H1 (cell line): Measurements from ENCODE around the gene KLHL30. TPM values are rescaled to one million over a fixed set of nuclear protein-coding genes. Genes with fewer than 3 reads are reported as not detected.

Experiments used
- NANOG ChIP-seq: IDR thresholded peaks from 2 replicates; pipeline ENCODE4 v1.6.1; 2011; ENCODE audit warnings: low read length, low read depth, mild to moderate bottlenecking, inconsistent platforms; ENCODE audit not compliant: insufficient read depth, poor library complexity, severe bottlenecking
- polyA plus RNA-seq, 7 experiments: library from polyadenylated mRNA; depleted of rRNA in 3 of 7; stranded (reverse) in 5 of 7; unstranded in 2 of 7; fragments of >200 nt in 5 of 7; fragments of 200-250 nt in 2 of 7; gene quantifications; 1 replicate in 5 of 7; 2 replicates in 1 of 7; 4 replicates in 1 of 7; pipeline versions ENCODE4 v1.2.1 to v1.2.3, GENCODE V29; 2011 to 2013; ENCODE audit warnings: missing spikeins in 2 of 7, mixed read lengths in 2 of 7
- total RNA-seq: library from RNA; stranded (reverse); fragmentation: NEBNext Ultra II Directional; extraction: Animal tissue kit (Norgen Biotek cat#: 25700); gene quantifications from 2 replicates; pipeline ENCODE4 v1.2.1, GENCODE V29; 2021
- TF ChIP-seq, protein P1 (sequence below): fragments of 300-600 bp; sonication (generic); IDR thresholded peaks from 2 replicates; pipeline ENCODE4 v1.7.1; 2012; ENCODE audit warnings: low read length, moderate library complexity, mild to moderate bottlenecking, inconsistent platforms; ENCODE audit not compliant: insufficient replicate concordance

KLHL30 gene
- total and polyA plus RNA-seq, 2 of the 8 experiments (the other 6 are each of a cell fraction or from before 2014, with no cell fraction given) = not detected

DNA sequence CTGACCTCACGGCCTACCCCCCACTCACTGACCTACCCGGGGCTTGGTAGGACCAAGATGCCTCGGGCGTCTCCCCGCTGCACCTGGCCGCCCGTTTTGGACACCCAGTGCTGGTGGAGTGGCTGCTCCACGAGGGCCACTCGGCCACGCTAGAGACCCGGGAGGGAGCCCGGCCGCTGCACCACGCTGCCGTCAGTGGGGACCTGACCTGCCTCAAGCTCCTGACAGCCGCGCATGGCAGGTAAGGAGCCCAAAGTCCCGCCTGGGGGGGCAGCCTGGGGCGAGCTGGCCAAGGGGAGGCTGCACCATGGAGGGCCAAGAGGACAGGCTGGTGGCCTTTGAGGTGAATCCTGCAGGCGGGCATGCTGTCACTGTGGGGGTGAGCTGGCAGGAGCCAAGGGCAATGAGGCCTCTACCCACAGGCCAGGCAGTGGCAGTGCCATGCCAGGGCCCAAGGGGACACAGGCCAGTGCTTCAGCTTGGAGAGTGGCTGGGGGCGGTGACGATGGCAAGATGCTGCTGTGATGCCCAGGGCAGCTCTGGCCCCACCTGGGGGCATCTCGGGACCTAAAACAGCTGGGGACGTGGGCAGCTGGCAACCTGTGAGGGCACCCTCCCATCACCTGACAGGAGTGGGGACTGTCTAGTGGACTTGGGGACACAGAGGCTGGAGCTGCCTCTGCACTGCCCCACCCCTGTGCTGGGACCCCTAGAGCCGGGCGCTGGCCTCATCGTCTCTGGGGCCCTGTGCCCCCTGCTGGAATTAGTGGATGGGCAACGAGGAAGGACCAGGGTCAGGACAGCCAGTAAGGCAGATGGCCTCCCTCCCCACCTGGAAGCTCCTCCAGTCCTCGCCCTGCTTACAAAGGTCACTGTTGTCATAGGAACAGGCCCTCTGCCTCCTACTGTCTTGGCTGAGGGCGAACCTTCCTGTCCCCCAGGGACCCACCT lies 36.3 kb upstream of the KLHL30 start (continued):
- TF ChIP-seq, protein P1, sequence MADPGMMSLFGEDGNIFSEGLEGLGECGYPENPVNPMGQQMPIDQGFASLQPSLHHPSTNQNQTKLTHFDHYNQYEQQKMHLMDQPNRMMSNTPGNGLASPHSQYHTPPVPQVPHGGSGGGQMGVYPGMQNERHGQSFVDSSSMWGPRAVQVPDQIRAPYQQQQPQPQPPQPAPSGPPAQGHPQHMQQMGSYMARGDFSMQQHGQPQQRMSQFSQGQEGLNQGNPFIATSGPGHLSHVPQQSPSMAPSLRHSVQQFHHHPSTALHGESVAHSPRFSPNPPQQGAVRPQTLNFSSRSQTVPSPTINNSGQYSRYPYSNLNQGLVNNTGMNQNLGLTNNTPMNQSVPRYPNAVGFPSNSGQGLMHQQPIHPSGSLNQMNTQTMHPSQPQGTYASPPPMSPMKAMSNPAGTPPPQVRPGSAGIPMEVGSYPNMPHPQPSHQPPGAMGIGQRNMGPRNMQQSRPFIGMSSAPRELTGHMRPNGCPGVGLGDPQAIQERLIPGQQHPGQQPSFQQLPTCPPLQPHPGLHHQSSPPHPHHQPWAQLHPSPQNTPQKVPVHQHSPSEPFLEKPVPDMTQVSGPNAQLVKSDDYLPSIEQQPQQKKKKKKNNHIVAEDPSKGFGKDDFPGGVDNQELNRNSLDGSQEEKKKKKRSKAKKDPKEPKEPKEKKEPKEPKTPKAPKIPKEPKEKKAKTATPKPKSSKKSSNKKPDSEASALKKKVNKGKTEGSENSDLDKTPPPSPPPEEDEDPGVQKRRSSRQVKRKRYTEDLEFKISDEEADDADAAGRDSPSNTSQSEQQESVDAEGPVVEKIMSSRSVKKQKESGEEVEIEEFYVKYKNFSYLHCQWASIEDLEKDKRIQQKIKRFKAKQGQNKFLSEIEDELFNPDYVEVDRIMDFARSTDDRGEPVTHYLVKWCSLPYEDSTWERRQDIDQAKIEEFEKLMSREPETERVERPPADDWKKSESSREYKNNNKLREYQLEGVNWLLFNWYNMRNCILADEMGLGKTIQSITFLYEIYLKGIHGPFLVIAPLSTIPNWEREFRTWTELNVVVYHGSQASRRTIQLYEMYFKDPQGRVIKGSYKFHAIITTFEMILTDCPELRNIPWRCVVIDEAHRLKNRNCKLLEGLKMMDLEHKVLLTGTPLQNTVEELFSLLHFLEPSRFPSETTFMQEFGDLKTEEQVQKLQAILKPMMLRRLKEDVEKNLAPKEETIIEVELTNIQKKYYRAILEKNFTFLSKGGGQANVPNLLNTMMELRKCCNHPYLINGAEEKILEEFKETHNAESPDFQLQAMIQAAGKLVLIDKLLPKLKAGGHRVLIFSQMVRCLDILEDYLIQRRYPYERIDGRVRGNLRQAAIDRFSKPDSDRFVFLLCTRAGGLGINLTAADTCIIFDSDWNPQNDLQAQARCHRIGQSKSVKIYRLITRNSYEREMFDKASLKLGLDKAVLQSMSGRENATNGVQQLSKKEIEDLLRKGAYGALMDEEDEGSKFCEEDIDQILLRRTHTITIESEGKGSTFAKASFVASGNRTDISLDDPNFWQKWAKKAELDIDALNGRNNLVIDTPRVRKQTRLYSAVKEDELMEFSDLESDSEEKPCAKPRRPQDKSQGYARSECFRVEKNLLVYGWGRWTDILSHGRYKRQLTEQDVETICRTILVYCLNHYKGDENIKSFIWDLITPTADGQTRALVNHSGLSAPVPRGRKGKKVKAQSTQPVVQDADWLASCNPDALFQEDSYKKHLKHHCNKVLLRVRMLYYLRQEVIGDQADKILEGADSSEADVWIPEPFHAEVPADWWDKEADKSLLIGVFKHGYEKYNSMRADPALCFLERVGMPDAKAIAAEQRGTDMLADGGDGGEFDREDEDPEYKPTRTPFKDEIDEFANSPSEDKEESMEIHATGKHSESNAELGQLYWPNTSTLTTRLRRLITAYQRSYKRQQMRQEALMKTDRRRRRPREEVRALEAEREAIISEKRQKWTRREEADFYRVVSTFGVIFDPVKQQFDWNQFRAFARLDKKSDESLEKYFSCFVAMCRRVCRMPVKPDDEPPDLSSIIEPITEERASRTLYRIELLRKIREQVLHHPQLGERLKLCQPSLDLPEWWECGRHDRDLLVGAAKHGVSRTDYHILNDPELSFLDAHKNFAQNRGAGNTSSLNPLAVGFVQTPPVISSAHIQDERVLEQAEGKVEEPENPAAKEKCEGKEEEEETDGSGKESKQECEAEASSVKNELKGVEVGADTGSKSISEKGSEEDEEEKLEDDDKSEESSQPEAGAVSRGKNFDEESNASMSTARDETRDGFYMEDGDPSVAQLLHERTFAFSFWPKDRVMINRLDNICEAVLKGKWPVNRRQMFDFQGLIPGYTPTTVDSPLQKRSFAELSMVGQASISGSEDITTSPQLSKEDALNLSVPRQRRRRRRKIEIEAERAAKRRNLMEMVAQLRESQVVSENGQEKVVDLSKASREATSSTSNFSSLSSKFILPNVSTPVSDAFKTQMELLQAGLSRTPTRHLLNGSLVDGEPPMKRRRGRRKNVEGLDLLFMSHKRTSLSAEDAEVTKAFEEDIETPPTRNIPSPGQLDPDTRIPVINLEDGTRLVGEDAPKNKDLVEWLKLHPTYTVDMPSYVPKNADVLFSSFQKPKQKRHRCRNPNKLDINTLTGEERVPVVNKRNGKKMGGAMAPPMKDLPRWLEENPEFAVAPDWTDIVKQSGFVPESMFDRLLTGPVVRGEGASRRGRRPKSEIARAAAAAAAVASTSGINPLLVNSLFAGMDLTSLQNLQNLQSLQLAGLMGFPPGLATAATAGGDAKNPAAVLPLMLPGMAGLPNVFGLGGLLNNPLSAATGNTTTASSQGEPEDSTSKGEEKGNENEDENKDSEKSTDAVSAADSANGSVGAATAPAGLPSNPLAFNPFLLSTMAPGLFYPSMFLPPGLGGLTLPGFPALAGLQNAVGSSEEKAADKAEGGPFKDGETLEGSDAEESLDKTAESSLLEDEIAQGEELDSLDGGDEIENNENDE = no peak
- no peak for TF ChIP-seq NANOG
